HEK293 (cell line): Measurements from ENCODE around the gene MYL10.

Experiments
- CTCF ChIA-PET: fragments of 350-600 bp; formaldehyde crosslinking; extraction: SDS; loops from one replicate; lab custom pipeline; 2021; ENCODE audit warnings: antibody characterized with exemption; lab: Yijun Ruan, JAX
- POLR2A ChIA-PET: fragments of 300-600 bp; formaldehyde crosslinking; extraction: SDS; loops from one replicate; lab custom pipeline; 2020; ENCODE audit warnings: antibody characterized with exemption, inconsistent platforms; lab: Yijun Ruan, JAX
- H3K27ac ChIP-seq: fragments of 200-500 bp; sonication (Bioruptor generic); 2 replicates; pipeline ENCODE4 v1.5.1; 2014; ENCODE audit warnings: low read depth, low read length, control low read depth, inconsistent platforms; ENCODE audit errors: extremely low read depth
- H3K36me3 ChIP-seq, 2 experiments: fragments of 200-500 bp in 1 of 2; sonication (Bioruptor generic) in 1 of 2; 1 replicate in 1 of 2; 2 replicates in 1 of 2; pipeline ENCODE4 v1.5.1; 2014 to 2017; ENCODE audit warnings: inconsistent platforms in 2 of 2, low read length in 2 of 2; ENCODE audit not compliant: control insufficient read depth in 2 of 2, insufficient read depth in 1 of 2
- H3K4me1 ChIP-seq: fragments of 200-500 bp; sonication (Bioruptor generic); 2 replicates; pipeline ENCODE4 v1.5.1; 2014; ENCODE audit warnings: mild to moderate bottlenecking, low read length, inconsistent platforms; ENCODE audit not compliant: control insufficient read depth, insufficient read depth
- H3K4me3 ChIP-seq: 2 replicates; pipeline ENCODE4 v1.5.1; 2011; ENCODE audit warnings: low read depth, mild to moderate bottlenecking, control low read depth, low read length, moderate library complexity
- H3K9me3 ChIP-seq: fragments of 200-500 bp; sonication (Bioruptor generic); 2 replicates; pipeline ENCODE4 v1.5.1; 2014; ENCODE audit warnings: low read depth, low read length, inconsistent platforms; ENCODE audit not compliant: control insufficient read depth, insufficient read depth
- BCL11B ChIP-seq: fragments of 450-650 bp; formaldehyde crosslinking; IDR thresholded peaks from 2 replicates; pipeline ENCODE4 v1.5.1; 2016; ENCODE audit warnings: low read depth, missing biosample characterization, missing genetic modification characterization
- HOXD13 ChIP-seq: sonication (generic); formaldehyde crosslinking; IDR thresholded peaks from 2 replicates; pipeline ENCODE4 v1.8.0; 2022; ENCODE audit warnings: missing genetic modification reagents, borderline replicate concordance
- IKZF3 ChIP-seq: fragments of 450-650 bp; IDR thresholded peaks from 2 replicates; pipeline ENCODE4 v1.5.0; 2018; ENCODE audit warnings: missing biosample characterization, mild to moderate bottlenecking, missing genetic modification characterization, moderate library complexity
- KLF16 ChIP-seq: fragments of 450-650 bp; formaldehyde crosslinking; IDR thresholded peaks from 2 replicates; pipeline ENCODE4 v1.5.1; 2017; ENCODE audit warnings: missing biosample characterization, missing genetic modification characterization
- SCRT1 ChIP-seq: fragments of 450-650 bp; formaldehyde crosslinking; IDR thresholded peaks from 2 replicates; pipeline ENCODE4 v1.5.1; 2016; ENCODE audit warnings: missing biosample characterization, missing genetic modification characterization, borderline replicate concordance
- SETDB1 ChIP-seq: IDR thresholded peaks from one replicate; pipeline ENCODE4 v1.6.1; 2017; ENCODE audit warnings: mild to moderate bottlenecking, low read length, moderate library complexity, mixed read lengths; ENCODE audit not compliant: insufficient read length
- SP7 ChIP-seq: fragments of 450-650 bp; formaldehyde crosslinking; IDR thresholded peaks from 2 replicates; pipeline ENCODE4 v1.5.1; 2016; ENCODE audit warnings: missing biosample characterization, missing genetic modification characterization
- YY2 ChIP-seq: fragments of 450-650 bp; formaldehyde crosslinking; IDR thresholded peaks from 2 replicates; pipeline ENCODE4 v1.5.1; 2016; ENCODE audit warnings: missing biosample characterization, missing genetic modification characterization
- ZBTB48 ChIP-seq: fragments of 450-650 bp; formaldehyde crosslinking; IDR thresholded peaks from 2 replicates; pipeline ENCODE4 v1.5.1; 2016; ENCODE audit warnings: missing biosample characterization, missing genetic modification characterization
- ZNF112 ChIP-seq: fragments of 450-650 bp; formaldehyde crosslinking; IDR thresholded peaks from 2 replicates; pipeline ENCODE4 v1.5.0; 2017; ENCODE audit warnings: missing biosample characterization, missing genetic modification characterization
- ZNF114 ChIP-seq: fragments of 450-650 bp; formaldehyde crosslinking; IDR thresholded peaks from 2 replicates; pipeline ENCODE4 v1.5.0; 2017; ENCODE audit warnings: missing biosample characterization, missing genetic modification characterization
- ZNF132 ChIP-seq: fragments of 450-650 bp; formaldehyde crosslinking; IDR thresholded peaks from 2 replicates; pipeline ENCODE4 v1.5.1; 2017; ENCODE audit warnings: missing biosample characterization, missing genetic modification characterization, borderline replicate concordance
- ZNF169 ChIP-seq: fragments of 450-650 bp; formaldehyde crosslinking; IDR thresholded peaks from 2 replicates; pipeline ENCODE4 v1.5.1; 2016; ENCODE audit warnings: missing biosample characterization, missing genetic modification characterization
- ZNF175 ChIP-seq: fragments of 450-650 bp; formaldehyde crosslinking; IDR thresholded peaks from 2 replicates; pipeline ENCODE4 v1.5.1; 2016; ENCODE audit warnings: missing biosample characterization, missing genetic modification characterization
- ZNF366 ChIP-seq: fragments of 450-650 bp; formaldehyde crosslinking; conservative IDR thresholded peaks from 2 replicates; pipeline ENCODE4 v1.5.1; 2016; ENCODE audit warnings: missing biosample characterization, missing genetic modification characterization
- ZNF426 ChIP-seq: fragments of 450-650 bp; formaldehyde crosslinking; IDR thresholded peaks from 2 replicates; pipeline ENCODE4 v1.5.1; 2017; ENCODE audit warnings: missing biosample characterization, missing genetic modification characterization, mild to moderate bottlenecking, inconsistent platforms, moderate library complexity
- ZNF488 ChIP-seq: fragments of 450-650 bp; formaldehyde crosslinking; IDR thresholded peaks from 2 replicates; pipeline ENCODE4 v1.5.1; 2016; ENCODE audit warnings: missing biosample characterization, missing genetic modification characterization
- ZNF549 ChIP-seq: fragments of 450-650 bp; IDR thresholded peaks from 2 replicates; pipeline ENCODE4 v1.5.1; 2018; ENCODE audit warnings: missing biosample characterization, missing genetic modification characterization, mild to moderate bottlenecking, inconsistent platforms, moderate library complexity
- ZNF571 ChIP-seq: fragments of 450-650 bp; formaldehyde crosslinking; IDR thresholded peaks from 2 replicates; pipeline ENCODE4 v1.5.0; 2017; ENCODE audit warnings: missing biosample characterization, missing genetic modification characterization
- ZNF660 ChIP-seq: fragments of 450-650 bp; IDR thresholded peaks from 2 replicates; pipeline ENCODE4 v1.5.1; 2018; ENCODE audit warnings: missing biosample characterization, mild to moderate bottlenecking, missing genetic modification characterization
- ZNF707 ChIP-seq: fragments of 450-650 bp; formaldehyde crosslinking; IDR thresholded peaks from 2 replicates; pipeline ENCODE4 v1.5.1; 2016; ENCODE audit warnings: missing biosample characterization, missing genetic modification characterization
- ZNF776 ChIP-seq: fragments of 450-650 bp; formaldehyde crosslinking; IDR thresholded peaks from 2 replicates; pipeline ENCODE4 v1.5.0; 2017; ENCODE audit warnings: missing biosample characterization, missing genetic modification characterization, borderline replicate concordance
- TF ChIP-seq, protein P1 (sequence below): fragments of 450-650 bp; formaldehyde crosslinking; IDR thresholded peaks from 2 replicates; pipeline ENCODE4; 2016; ENCODE audit warnings: missing biosample characterization, missing genetic modification characterization
- TF ChIP-seq, protein P2 (sequence below): fragments of 450-650 bp; formaldehyde crosslinking; IDR thresholded peaks from 2 replicates; pipeline ENCODE4 v1.5.1; 2016; ENCODE audit warnings: missing biosample characterization, missing genetic modification characterization, borderline replicate concordance

The MYL10 gene

DNA sequence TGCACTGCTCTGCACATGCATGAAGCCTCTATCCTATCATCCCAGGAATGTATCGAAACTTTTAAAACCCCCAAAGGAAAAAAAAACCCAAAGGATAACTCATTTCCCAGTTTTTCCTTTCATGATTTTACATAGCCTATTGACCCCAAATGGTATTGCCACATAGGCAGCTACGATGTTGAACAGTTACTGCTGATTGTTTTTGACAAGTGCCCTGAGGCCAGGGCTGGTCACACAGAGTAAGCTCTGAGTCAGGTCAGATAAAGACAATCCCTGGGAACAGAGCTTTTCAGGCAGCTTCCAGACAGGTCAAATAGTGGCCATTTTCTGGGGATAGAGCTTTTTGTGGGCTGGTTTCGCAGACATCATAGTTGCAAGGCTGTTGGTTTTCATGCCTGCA lies 52.1 kb downstream of the MYL10 start:
- POLR2A ChIA-PET, result no interaction called here
- Histone ChIP-seq H3K36me3 (no peaks in the 10 kb centered on the region), H3K27ac (no peak overlapping the region), H3K4me3 (no peak overlapping the region), H3K9me3 (no peaks in the 10 kb centered on the region; the same call in 1 of the 2 replicates), H3K4me1 (no peaks in the 10 kb centered on the region)
- CTCF ChIA-PET, result interaction anchor here (0.6 to 1.7 kb wide), 3 partner anchors 23 to 37 kb away, joined by 3 to 9 read pairs (median 4); no protein-coding TSS in a partner anchor
- no peak for TF ChIP-seq ZNF571 (tag by site-specific recombination)
- peak; percentile 43 for TF ChIP-seq SETDB1

DNA sequence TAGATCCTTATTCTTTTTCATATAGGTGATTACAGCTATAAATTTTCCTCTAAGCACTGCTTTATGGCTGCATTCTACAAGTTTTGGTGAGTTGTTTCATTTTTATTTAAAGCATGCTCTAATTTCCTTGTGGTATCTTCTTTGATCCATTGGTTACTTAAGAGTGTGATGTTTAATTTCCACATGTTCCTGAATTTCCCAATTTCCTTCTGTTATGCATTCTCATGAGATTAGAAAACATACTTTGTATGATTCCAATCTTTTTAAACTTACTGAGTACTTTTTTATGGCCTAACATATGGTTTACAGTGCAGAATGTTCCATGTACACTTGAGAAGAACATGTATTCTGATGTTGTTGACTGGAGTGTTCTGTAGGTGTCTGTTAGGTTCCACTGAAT lies 53.4 kb downstream of the MYL10 start:
- Histone ChIP-seq H3K4me3 (no peak overlapping the region), H3K36me3 (no peaks in the 10 kb centered on the region), H3K4me1 (no peaks in the 10 kb centered on the region), H3K27ac (no peak overlapping the region), H3K9me3 (no peaks in the 10 kb centered on the region; the same call in 1 of the 2 replicates)
- POLR2A ChIA-PET, result no interaction called here
- TF ChIP-seq ZNF175 (no peak), ZNF488 (tag by site-specific recombination) (no peak), HOXD13 (CRISPR knock-in tag) (no peak)
- TF ChIP-seq, all 188 proteins: peak for 0
- CTCF ChIA-PET, result interaction anchor here (0.6 kb wide), 1 partner anchor 285 kb away, joined by 4 read pairs; no protein-coding TSS in a partner anchor

- CTCF ChIA-PET, result interaction anchor here (1.2 kb wide), 1 partner anchor 35 kb away, joined by 3 read pairs; no protein-coding TSS in a partner anchor
These were observed 53.9 kb downstream of the MYL10 start for GRCh38 chr7:101575168-101575567.

DNA sequence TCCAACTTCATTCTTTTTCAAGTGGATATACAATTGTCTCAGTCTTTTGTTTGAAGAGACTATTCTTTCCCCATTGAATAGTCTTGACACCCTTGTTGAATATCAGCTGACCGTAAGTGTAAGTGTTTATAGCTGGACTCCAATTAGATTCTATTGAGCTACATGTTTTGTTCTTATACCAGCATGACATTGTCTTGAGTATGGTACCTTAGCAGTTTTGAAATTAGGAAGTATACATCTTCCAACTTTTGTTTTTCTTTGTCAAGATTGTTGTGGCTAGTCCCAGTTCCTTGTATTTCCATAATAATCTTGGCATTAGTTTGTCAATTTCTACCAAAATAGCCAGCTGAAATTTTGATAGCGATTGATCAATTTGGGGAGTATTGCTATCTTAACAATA lies 56.9 kb downstream of the MYL10 start:
- CTCF ChIA-PET, result interaction anchor here (1.9 kb wide), 1 partner anchor 29 kb away, joined by 8 read pairs; no protein-coding TSS in a partner anchor
- H3K9me3 ChIP-seq, result no peaks in the 10 kb centered on the region; the same call in 1 of the 2 replicates
- no peak for TF ChIP-seq ZNF132
- no peak for TF ChIP-seq YY2 (tag by site-specific recombination)
- TF ChIP-seq ZNF366 (tag by site-specific recombination), result no peak
- no peak for TF ChIP-seq ZNF112 (tag by site-specific recombination)
- TF ChIP-seq SCRT1 (tag by site-specific recombination), result no peak
- TF ChIP-seq ZNF660 (tag by site-specific recombination), result no peak
- no peak for TF ChIP-seq IKZF3
- TF ChIP-seq ZNF776 (tag by site-specific recombination), result no peak
- TF ChIP-seq ZNF549, result no peak
- no peak for TF ChIP-seq ZNF707 (tag by site-specific recombination)
- no peak for TF ChIP-seq SP7 (tag by site-specific recombination)
- TF ChIP-seq BCL11B (tag by site-specific recombination), result no peak
- TF ChIP-seq, protein P1, sequence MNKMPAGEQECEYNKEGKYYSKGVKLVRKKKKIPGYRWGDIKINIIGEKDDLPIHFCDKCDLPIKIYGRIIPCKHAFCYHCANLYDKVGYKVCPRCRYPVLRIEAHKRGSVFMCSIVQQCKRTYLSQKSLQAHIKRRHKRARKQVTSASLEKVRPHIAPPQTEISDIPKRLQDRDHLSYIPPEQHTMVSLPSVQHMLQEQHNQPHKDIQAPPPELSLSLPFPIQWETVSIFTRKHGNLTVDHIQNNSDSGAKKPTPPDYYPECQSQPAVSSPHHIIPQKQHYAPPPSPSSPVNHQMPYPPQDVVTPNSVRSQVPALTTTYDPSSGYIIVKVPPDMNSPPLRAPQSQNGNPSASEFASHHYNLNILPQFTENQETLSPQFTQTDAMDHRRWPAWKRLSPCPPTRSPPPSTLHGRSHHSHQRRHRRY, result no peak
- TF ChIP-seq ZNF169 (tag by site-specific recombination), result no peak
- TF ChIP-seq, all 188 proteins: peak for 0
- no peak overlapping the region for H3K27ac ChIP-seq
- H3K4me1 ChIP-seq, result no peaks in the 10 kb centered on the region
- POLR2A ChIA-PET, result no interaction called here
- no peak overlapping the region for H3K4me3 ChIP-seq
- H3K36me3 ChIP-seq, result no peaks in the 10 kb centered on the region

More at GRCh38 chr7:101575168-101575567, 53.9 kb downstream of the MYL10 start:
- Histone ChIP-seq H3K4me1 (no peaks in the 10 kb centered on the region), H3K36me3 (no peaks in the 10 kb centered on the region), H3K9me3 (no peaks in the 10 kb centered on the region; the same call in 1 of the 2 replicates), H3K27ac (no peak overlapping the region), H3K4me3 (no peak overlapping the region)
- POLR2A ChIA-PET, result no interaction called here
- TF ChIP-seq, protein P2, sequence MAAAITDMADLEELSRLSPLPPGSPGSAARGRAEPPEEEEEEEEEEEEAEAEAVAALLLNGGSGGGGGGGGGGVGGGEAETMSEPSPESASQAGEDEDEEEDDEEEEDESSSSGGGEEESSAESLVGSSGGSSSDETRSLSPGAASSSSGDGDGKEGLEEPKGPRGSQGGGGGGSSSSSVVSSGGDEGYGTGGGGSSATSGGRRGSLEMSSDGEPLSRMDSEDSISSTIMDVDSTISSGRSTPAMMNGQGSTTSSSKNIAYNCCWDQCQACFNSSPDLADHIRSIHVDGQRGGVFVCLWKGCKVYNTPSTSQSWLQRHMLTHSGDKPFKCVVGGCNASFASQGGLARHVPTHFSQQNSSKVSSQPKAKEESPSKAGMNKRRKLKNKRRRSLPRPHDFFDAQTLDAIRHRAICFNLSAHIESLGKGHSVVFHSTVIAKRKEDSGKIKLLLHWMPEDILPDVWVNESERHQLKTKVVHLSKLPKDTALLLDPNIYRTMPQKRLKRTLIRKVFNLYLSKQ, result no peak
- no peak for TF ChIP-seq ZBTB48 (tag by site-specific recombination)
- no peak for TF ChIP-seq ZNF114 (tag by site-specific recombination)
- no peak for TF ChIP-seq ZNF426 (tag by site-specific recombination)
- TF ChIP-seq KLF16 (tag by site-specific recombination), result no peak
